Stimulated activated CD4-positive, alpha-beta T cell treated with anti-CD3 and anti-CD28 coated beads, Interleukin-4, amount 100 ng/mL, for 4 hours (primary cell): ENCODE measurements around the gene MNAT1.
"Not testable (repeated sequence)": the region's sequence is repeated elsewhere in the genome, so short reads cannot be mapped to it uniquely, and the experiment has no call there.

ENCODE experiments used
- DNase-seq, 2 experiments: peaks; one replicate each; pipeline ENCODE4 v3.0.0-alpha.2; 2020

Gene MNAT1

DNA sequence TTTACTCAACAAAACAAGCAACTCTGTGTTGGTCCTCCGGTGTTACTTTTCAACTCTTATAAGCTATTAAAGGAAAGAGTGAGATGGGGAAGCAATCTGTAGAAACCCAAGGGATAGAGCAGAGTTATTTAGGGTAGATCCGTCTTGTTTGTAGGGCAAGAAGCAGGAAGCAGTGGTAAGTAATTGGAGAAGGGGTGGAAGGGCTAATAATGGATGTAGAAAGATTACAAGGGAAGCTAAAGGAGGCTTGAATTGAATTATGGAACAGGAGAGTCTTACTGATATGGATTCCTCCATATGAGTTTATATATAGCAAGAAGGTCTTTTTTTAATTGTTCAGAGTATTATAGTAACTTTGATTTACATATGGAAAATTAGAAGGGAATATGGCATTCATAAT lies 72.7 kb downstream of the MNAT1 start:
- DNase-seq = no peak

GRCh38 chr14:60807971-60808370 lies 73.4 kb downstream of the MNAT1 start:
- no peak for DNase-seq

- DNase-seq = no peak
Measured at GRCh38 chr14:60812987-60813386, 78.4 kb downstream of the MNAT1 start.

DNA sequence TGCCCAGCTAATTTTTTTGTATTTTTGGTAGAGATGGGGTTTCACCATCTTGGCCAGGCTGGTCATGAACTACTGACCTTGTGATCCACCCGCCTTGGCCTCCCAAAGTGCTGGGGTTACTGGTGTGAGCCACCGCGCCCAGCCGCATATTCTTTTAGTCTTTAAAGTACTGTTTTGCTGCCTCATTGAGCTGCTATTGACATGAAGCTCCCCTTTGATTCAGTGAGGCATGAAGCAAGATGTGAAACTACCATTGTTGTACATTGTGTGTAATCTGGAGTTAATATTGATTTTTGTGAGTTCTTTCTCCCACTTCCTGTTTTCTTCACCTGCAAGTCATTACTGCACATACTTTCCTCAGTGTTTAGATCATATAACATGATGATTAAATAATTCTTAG lies 80.8 kb downstream of the MNAT1 start:
- no peak for DNase-seq

DNA sequence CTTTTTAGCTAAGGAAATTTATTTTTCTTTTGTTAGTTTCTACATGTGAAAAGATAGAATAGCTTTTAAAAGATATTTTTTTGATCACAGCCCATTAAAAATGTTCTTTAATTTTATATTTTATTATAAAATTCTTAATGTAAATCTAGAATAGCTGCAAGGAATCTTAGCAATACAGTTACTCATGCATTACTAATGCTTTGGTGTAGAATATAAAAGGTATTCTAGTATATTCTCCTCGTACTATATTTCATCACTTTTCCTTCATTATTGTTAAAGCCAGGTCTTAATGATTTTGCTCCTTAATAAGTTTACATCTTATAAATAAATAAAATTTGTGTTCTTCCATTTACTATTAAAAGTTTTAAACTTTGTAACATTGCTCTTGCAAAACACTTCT lies 82.6 kb downstream of the MNAT1 start:
- DNase-seq = no peak

DNA sequence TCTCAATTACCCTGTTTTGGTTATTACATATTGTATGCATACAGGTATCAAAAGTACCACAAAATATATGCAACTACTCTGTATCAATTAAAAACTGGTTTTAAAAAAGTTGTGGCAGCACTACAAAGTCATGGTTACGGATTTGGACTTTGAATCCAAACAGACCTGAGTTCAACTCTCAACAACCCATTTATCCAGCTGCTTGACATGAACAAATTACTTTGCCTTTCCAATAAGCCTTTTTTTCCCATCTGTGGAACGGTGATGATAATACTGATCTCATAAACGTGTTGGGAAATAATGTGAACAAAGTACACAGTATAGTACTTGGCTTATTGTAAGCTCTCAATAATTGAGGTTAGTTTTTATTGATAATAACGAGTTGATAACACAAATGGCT lies 85.0 kb downstream of the MNAT1 start:
- DNase-seq = no peak

DNA sequence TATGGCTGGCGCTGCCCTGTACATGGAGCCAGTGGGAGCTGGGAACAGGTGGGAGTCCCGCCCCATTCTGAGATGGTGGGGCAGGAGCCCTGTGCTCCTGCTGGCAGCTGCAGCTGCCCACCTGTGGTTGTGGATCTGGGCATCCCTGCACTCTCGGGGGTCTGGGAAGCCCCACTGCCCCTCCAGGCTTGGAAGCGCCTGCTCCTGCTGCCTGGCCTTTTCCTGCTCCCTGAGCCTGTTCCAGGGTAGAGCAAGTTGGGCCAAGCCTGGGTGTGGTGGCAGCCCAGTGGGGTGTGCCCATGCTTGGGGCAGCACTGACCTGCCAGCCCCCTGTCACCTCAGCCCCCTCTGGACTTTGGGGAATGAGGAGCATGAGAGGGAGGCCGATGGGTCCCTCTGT lies 104.0 kb downstream of the MNAT1 start:
- no peak for DNase-seq

GRCh38 chr14:60839057-60839456 lies 104.5 kb downstream of the MNAT1 start:
- no peak for DNase-seq

- no peak for DNase-seq
Measured at GRCh38 chr14:60839657-60840056, 105.1 kb downstream of the MNAT1 start.

- DNase-seq = no peak
Measured at GRCh38 chr14:60840313-60840712, 105.8 kb downstream of the MNAT1 start.

- no peak for DNase-seq
Measured at GRCh38 chr14:60845523-60845922, 111.0 kb downstream of the MNAT1 start.

GRCh38 chr14:60848066-60848465 lies 113.5 kb downstream of the MNAT1 start:
- DNase-seq = no peak

DNA sequence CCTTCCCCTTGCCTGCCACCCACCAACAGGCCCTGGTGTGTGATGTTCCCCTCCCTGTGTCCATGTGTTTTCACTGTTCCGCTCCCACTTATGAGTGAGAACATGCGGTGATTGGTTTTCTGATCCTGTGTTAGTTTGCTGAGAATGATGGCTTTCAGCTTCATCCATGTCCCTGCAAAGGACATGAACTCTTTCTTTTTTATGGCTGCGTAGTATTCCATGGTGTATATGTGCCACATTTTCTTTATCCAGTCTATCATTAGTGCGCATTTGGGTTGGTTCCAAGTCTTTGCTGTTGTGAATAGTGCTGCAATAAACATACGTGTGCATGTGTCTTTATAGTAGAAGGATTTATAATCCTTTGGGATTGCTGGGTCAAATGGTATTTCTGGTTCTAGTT lies 117.1 kb downstream of the MNAT1 start:
- DNase-seq = not testable (repeated sequence)

- no peak for DNase-seq
Measured at GRCh38 chr14:60856111-60856510, 121.5 kb downstream of the MNAT1 start.

GRCh38 chr14:60859525-60859924 lies 125.0 kb downstream of the MNAT1 start:
- no peak for DNase-seq

GRCh38 chr14:60861545-60862140 lies 127.1 kb downstream of the MNAT1 start:
- DNase-seq = no peak

DNA sequence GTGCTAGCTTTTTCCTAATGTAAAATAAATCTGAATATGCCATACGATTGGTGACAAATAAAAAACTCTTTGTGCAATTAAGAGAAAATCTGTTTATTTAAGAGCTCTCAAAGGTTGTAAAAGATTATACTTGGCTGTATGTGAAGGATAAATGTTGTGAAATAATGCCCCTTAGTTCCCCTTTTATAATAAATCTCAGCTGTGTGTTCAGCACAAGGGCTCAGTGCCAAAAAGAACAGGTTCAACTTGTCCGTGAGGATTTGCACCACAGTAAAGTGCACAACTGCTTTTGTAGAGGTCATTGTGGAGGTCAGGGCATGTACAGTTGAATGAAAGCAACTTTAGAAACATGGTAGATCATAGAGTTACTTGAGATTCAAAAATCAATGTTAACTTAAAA lies 127.7 kb downstream of the MNAT1 start:
- DNase-seq = no peak

DNA sequence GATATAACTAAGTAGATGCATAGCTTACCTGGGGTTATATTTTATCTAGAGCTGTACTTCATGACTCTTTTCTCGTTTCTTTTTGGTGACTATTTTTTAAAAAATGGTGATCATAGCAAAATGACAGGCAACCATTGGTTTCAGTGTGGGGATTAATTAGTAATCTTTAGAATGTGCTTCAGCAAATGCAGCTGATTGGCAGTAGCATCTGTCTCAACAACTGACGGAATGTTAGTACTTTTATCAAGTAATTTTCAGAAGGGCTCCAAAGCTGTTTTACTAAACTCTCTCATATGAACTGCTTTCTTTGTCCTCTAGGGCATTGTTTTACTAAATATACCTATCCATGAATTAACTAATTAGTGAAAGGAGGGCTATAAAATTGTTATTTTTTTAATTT lies 128.7 kb downstream of the MNAT1 start:
- DNase-seq = no peak

- no peak for DNase-seq
Measured at GRCh38 chr14:60865378-60866127, 131.0 kb downstream of the MNAT1 start.

DNA sequence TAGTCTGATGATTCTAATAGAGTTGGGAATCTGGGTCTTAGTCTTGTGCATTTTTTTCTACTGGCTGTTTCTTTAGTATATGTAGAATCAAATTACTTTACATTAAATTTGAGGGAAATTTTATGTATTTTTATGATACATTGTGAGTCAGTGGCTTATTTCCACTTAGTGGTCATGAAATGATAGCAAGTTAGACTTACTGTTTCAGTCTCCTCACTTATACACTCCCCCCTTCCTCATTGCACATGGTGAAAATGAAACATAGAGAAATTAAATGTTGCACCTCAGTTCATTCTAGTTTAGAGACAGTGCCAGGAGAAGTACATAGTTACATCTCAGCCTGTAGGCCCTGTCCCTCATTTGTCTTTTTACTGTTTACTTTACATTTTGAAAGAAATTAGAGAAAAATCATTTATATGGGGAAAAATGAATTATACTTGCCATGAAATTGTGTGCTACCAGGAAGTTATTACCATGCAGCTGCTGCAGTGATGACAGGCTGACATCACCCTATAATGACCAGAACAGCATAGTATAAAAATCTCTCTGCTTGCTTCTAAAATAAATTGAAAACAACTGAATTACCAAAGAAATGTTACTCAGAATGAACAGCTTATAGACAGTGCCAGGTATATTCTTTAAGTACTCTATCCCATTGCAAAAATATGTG lies 133.1 kb downstream of the MNAT1 start:
- no peak for DNase-seq

GRCh38 chr14:60878121-60878520 lies 143.6 kb downstream of the MNAT1 start:
- DNase-seq = no peak

- no peak for DNase-seq
Measured at GRCh38 chr14:60878536-60878935, 144.0 kb downstream of the MNAT1 start.

DNA sequence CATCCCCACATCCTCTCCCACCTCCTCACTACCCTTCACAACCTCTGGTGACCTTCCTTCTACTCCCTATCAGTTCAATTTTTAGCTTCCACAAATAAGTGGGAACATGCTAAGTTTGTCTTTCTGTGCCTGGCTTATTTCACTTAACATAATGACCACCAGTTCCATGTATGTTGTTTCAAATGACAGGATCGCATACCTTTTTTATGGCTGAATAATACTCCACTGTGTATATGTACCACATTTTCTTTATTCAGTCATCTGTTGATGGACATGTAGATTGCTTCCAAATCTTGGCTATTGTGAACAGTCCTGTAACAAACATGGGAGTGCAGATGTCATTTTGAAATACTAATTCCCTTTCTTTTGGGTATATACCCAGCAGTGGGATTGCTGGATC lies 147.7 kb downstream of the MNAT1 start:
- no peak for DNase-seq

DNA sequence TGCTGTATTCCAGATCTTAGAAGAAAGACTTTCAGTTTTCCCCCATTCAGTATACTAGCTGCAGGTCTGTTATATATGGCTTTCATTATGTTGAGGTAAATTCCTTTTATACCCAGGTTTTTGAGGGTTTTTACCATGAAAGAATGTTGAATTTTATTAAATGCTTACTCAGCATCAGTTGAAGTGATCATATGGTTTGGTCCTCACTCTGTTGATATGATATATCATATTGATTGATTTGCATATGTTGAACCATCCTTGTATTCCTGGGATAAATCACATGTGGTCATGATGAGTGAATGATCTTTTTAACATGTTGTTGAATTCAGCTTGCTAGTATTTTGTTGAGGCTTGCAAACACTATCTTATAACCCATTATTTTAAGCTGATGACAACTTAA lies 149.6 kb downstream of the MNAT1 start:
- no peak for DNase-seq
